Left hindlimb (tissue), 1 donor: ENCODE results near the gene COPE.
A peak's percentile ranks its signal among the peaks of the same experiment; 100 is the strongest.

Experiments used
- DNase-seq: peaks from one replicate; pipeline ENCODE4 v3.0.0-alpha.2; 2018

The COPE gene

DNA sequence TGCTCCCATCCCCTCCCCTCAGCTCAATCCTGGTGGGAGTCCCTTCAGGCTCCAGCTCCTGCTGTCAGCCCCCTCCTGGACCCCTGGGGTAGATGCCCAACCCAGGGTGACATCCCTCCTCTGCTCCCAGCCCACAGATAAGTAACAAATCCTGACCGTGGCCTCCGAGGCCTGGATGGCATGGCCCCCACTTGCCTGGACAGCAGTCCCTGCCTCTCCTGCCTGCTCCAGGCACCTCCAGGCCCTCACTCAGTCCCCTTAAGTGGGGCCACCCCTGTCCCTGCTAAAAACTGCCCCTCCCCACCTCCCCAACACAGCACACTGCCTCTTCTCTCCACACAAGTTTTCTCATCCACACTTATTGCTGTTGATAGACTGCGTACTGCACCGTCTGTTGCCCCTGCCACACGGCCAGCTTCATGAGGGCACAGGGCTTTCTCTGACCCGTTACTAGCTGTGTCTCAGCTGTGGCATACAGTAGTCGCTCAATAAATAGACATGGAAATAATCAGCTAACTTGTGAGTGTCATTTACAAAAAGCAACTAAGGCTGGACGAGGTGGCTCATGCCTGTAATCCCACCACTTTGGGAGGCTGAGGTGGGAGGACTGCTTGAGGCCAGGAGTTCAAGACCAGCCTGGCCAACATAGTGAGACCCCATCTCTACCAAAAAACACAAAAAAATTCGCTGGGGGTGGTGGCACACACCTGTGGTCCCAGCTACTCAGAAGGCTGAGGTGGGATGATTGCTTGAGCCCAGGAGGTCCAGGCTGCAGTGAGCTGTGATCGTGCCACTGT, 29.0 kb downstream of the COPE start:
- peak; percentile 6 for DNase-seq

DNA sequence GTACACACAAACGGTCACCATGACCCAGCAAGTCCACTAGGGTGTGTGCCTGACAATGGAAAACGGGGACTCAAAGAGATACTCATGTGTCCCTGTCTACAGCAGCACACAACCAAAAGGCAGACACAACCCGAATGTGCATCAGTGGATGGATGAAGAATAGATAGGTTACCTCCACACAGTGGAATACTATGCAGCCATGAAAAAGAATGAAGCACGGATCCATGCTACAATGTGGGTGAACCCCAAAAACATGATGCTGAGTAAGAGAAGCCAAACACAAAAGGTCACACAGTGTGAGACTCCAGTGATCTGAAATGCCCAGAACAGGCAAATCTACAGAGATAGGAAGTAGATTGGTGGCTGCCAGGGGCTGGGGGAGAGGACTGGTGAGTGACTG, 32.2 kb downstream of the COPE start:
- peak; percentile 12 for DNase-seq

DNA sequence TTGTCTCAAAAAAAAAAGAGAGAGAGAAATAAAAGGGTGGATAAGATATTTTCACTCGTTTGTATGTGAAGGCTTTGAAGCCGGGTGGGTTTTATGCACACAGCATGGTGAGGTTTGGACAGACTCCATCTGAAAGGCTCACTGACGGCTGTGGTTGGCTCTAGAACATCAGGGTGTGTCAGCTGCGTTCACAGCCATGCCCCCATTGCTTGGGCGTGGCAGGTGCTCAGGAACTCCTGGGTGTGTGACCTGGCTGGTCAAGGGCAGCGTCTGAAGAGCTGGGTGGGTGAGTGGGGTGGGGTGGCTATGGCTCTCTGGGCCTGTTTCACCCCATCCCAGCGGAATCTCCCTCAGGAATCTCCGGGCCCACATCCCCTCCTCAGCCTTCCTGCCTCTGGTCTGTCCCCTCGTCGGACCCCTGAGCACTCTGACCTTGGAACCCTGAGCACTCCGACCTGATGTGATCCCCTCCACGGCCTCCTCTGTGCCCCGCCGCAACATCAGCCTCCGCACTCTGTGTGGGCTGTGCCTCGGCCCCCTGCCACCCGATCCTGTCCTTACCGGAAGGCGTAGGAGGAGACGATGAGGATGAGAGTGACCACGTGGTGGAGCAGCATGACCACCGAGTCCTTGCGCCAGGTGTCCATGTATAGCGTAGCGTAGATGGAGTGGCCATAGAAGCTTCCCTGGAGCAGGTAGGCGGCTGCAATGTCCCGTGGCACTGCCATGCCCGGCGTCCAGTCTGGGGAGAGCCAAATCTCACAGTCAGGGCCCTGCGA, 35.5 kb downstream of the COPE start:
- DNase-seq, result peak; percentile 12

DNA sequence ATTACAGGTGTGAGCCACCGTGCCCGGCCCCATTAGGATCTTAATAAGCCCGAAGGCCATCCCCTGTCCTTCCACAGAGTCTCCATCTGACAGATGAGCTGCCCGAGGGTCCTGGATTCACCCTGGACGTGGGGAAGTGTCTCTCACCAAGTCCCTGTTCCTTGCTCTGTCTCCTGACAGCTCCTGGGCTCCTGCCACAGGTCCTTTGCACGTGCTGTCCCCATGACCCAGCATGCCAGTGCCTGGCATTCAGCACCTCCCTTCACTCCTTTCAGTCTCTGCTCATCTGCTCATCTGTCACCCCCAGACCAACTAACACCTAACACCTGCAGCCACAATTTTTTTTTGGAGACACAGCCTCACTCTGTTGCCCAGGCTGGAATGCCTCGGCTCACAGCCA, 37.7 kb downstream of the COPE start:
- no peak for DNase-seq

DNA sequence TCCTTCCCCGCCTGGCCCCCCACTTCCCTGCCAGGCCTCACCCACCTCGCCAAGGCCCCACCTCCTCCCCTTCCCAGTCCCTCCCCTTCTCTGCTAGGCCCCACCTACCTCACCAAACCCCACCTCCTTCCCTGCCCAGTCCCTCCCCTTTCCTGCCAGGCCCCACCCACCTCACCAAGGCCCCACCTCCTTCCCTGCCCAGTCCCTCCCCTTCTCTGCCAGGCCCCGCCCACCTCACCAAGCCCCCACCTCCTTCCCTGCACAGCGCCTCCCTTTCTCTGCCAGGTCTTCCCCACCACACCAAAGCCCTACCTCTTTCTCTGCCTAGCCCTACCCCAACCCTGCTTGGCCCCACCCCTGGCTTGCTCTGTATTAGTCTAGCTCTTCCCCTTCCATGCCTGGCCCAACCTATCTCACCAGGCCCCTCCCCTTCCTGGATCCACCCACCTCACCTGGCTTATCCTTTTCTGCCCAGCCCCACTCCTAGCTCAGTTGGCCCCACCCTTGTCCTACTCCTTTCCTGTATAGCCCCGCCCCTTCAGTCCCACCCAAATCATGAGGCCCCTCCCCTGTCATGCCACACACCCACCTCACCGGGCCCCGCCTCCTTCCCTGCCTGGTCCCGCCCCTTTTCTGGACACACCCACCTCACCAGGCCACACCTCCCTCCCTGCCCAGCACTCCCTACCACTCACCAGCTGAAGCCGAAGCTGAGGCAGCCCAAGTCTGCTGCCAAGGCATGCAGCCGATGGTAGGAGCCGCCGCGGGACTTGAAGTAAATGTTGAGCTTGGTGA, 39.4 kb downstream of the COPE start:
- DNase-seq, result peak; percentile 40

DNA sequence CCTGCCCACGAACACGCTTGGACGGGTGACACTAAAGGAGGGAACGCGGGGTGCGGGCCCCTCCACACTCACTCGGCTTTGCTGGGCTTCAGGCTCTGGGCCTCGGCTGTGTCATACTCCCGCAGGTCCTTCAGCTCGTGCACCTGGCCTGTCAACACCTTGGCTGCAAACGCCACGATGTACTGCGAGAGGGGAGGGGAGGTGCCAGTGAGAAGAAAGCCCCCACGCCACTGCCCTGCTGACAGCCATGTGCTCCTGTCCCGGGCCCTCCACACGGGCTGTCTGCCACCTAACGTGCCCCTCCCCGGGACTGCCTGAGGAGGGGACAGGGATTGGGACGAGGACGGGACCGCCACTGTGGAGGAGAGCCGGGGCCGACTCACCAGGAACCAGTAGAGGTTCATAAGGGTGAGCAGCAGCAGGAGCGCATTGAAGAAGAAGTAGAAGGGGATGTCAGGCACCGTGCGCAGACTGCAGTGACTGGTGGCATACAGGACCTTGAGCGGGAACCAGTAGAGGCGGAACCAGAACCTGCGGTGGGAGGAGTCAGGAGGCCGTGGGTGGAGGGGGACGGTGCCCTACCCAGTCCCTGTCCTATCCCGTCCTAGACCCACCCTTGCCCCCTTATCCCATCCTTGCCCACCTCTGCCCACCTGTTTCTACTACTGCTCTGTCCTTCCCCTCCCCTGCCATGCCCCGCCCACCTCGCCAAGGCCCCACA, 40.2 kb downstream of the COPE start:
- DNase-seq, result peak; percentile 26

DNA sequence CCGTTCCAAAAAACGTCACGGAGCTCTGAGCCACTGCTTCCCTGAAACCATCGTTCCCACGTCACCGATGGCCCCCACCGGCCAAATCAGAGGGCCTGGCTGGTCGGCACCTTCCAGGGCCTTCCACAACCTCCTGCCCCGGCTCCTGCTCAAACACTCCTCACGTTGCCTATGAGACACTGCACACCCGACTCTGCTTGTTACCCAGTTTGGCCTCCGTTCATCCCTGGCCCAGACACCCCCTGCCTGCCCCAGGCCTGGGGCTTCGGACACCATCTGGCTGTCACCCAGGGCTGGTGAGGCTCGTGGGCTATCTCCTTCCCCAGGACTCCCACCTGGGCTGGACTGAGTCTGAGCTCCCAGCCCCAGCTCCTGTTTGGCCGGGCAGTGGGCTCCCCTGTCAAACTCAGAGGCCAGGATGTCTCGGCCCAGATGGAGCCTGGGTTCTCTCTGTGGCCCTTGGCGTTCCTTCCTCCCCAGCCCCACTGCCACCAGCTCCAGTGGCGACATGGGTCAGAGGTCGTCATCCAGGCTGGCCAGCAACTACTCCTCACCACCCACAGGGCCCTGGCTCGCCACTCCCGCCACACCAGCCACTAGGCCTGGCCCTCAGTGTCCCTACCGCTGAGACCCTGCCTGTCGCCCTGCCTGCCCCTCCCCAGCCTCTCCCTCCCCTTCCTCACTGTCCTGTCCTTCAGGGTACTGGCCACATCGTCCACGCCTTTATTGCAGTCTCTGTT, 41.0 kb downstream of the COPE start:
- peak; percentile 30 for DNase-seq

DNA sequence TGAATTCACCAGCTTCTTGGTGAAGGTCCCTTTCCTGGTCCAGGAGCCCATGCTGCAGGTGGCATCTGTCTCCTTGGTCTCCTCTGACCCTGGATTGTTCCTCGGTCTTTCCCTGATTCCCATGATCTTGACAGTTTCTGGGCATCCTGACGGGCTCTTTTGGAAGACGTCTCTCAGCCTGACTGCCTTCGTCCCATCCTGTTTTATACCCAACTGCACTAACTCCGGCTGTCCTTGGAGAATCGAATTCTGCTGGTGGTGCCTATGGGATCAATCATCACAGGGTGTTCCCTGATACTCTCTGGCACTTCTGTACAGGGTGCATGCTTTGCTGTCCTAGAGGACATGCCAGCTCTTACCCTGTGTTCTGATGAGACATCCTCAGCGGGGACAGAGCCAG, 42.3 kb downstream of the COPE start:
- DNase-seq, result no peak

DNA sequence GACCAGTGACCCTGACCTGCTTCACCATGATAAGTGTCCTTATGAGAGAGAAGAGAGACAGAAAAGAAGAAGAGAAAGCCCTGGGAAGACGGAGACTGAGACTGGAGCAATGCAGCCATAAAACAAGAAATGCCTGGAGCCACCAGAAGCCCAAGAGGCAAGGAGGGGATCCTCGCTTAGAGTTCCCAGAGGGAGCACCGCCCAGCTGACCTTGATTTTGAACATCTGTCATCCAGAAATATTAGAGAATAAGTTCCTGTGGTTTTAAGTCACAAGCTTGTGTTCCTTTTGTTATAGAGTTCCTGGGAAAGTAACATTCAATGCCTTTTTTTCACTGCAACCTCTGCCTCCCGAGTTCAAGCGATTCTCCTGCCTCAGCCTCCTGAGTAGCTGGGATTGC, 43.5 kb downstream of the COPE start:
- no peak for DNase-seq

DNA sequence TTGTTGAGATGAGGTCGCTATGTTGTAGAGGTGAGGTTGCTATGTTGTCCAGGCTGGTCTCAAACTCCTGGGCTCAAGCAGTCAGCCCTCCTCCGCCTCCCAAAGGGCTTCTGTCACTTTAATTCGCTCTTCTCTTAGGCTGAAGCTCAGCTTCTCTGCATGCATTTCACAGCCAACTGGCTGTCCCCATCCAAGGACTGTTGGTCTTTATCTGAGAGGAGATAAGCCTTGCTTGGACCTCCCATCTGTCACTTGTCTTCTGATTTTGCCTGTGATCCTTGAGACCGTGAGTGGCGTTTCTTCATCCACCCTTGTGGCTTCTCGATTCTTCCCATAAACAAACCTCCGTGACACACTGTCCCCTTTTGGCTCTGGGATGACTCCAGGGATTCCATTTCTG, 47.6 kb downstream of the COPE start:
- DNase-seq, result no peak

DNA sequence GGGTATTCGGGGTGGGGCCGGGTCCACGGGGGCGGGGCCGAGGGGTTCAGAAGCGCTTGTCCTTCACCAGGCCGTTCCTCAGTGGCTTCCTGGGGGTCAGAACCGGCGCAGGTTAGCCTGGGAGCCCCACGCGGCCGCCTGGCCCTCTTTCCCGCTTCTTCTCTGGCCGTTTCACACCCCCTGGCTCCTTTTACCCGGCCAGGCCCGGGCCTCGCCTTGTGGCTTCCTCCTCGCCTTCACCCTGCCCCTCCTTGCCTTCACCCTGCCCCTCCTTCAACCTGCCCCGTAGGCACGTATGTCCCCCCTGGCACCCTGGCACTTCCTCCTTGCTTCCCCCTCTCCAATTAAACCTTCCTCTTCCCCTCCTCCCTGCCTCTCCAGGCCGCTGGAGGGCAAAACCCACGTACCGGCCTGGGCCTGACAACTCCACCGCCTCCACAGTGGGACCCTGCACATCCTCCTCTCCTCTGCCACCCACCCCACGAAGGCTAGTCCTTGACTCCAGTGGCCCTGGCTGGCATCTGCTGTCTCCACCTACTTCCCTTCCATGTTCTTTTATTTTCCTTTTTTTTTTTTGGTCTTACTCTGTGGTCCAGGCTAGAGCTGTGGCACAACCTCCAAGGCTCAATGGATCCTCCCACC, 48.5 kb downstream of the COPE start:
- no peak for DNase-seq

DNA sequence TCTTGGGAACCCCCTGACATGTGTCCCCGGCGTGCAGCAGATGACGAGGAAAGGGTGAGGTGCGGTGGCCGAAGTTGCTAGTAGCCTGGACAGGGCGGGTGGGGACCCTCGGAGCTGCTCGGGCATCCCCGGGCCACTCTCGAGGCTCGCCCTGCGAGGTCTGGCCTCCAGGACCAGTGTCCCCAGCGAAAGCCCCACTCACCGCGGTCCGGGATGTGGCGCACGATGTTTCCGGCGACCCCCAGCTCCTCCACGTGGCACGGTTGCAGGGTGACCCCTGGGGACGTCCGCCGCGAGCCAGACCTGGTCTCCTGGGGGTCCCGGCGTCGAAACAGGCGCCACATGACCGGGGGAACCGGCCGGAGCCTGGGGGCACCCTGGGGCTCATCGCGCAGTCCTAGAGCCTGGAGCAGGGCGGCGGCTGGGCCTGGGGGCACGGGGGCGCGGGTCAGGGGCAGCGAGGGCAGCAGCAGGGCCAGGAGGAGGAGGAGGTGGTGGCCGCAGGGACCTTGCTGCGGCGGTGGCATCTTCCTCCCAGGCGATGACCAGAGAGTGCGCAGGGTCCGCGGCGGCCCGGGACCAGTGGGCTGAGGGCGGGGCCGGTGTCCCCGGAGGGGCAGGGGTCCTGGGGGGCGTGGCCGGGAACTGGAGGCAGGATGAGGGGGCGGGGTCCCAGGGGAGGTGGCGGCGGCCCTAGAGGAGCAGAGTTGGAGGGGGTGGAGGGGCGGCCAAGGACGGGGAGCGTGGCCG, 49.2 kb downstream of the COPE start:
- no peak for DNase-seq

DNA sequence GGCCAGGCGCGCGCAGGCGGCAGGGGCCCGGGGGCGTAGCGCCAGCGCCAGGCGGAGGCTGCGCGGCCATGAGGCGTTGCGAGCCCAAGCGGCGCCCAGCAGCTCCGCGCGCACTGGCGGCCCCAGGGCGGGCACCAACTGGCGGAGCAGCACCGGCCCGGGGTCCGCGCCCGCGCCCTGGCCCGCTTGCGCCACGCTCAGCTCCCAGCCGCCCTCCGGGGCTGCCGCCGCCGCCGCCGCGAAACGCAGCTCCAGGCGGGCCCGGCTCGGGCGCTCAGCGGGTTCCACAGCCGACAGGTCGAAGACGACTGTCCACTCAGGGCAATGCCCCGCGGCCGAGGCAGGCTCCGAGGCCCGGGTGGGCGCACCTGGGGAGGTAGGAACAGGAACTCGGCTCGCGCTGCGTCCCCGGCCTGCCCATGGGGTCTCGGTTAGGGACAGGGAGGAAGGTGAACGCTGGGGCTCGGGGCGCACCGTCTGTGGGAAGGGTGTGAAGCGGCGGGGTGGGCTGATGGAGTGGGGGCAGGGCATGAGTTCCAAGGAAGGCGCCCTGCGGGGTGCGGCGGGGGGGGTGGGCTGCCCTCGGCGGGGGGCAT, 50.1 kb downstream of the COPE start:
- DNase-seq, result no peak

DNA sequence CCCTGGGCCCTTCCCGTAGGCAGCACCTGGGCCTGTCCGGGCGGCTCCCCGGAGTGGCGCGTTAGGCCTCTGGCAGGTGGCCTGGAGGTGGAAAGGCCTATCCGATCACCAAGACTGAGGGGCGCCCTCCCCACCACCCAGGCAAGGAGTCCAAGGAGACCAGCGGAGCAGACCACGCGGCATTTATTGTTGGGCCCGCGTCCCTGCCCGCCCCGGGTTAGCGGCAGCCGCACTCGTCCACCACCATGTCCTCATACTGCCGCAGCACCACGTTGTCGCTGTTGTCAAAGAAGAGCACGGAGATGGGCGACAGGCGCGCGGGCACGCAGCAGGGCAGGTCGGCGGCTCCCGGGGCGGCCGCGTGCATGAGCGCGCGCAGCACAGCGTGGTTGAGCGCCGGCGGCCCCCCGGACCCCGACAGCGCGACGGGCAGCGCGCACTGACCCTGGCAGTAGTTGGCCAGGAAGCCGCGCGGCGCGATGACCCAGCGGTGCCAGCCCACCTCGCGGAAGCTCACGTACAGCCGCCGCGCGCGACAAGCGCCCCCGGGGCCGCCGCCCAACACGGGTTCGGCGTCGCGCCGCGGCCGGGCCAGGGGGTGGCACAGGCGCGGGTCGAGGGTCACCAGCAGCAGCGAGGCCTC, 50.7 kb downstream of the COPE start:
- no peak for DNase-seq

DNA sequence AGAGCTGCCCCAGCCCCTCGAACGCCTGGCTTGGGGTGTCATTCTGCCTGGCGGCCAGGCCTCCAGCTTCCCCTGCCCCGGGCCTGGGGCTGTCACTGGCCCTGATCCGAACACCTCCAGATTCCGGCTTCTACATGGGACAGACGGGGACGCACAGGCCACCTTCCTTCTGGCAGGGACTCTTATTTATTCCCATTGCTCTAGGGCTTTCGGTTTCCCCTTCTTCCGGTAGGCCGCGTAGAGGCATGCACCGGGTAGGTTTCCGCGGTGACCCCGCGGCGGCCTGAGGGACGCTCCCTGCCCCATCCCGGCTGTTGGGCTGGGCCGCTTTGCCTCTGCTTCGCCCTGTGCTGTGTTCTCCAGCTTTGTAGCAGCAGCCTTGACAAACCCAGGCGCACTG, 51.4 kb downstream of the COPE start:
- no peak for DNase-seq

DNA sequence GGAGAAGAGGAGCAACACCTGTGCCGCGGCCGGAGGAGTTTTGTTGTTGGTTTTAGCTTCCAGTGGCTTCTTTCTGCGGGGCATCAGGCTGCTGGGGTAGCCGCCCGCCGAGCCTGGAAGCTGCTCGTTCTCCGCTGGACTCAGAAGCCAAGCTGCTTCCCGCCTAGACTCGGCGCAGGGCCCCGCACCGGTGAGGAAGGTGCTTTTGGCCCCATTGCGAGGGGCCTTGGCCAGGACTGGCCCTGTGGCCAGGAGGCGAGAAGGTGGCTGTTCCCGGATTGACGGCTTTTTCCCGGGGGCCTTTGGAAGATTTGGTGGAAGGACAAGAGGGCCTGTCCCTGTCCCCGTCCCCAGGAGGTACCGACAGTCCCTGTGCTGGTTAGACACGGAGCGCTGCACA, 52.0 kb downstream of the COPE start:
- DNase-seq, result no peak

DNA sequence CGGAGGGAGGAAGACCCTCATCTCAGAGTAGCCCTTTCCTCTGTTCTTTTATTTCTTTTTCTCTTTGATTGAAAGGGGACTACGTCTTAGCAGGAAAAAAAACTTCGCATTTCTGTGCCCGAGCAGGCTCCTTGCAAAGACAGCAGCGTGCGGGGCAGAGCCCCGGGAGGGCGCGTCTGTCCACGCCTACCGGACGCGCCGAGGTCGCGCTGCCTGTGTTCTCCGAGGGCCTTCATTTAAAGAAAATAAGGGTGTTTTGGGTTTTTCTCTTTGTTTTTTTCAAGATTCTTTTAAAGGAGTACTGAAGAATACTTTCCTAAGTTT, 52.4 kb downstream of the COPE start:
- no peak for DNase-seq

DNA sequence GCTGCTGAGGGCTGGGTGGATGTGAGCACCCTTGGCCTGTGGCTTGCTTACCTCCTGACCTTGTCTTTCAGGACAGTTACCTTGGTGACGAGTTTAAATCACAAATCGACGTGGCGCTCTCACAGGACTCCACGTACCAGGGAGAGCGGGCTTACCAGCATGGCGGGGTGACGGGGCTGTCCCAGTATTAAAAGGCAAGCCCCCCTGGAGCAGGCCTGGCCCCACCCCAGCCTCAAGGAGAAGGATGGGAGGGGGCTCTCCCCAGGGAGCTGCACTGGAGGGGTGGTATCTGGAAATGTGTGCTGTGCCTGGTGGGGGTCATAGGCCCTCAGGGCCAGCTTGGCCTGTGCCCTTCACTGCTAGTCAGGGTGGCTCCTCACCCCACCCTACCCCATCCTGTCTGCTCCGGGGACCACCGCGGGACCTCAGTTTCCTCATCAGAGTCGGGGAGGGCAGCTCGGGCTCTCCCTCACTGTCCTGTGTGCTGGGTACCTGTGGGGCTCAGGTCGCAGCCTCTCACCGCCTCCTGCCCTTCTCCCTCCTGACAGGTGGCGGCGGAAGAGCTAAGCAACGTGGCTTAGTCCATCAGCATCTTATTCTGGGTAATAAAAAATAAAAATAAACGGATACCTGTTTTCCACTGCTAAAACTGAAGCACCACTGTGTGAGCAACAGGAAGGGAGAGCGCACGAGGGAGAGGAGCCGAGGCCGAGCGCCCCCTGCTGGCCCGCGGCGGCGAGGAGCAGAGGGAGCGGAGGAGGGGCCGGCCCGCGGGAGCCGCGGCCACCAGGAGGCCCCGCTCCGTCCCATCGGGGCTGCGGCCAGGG, 53.0 kb downstream of the COPE start:
- DNase-seq, result no peak
